K562 (cell line): ENCODE results near the gene TCP10L. TPM values are rescaled to one million over a fixed set of nuclear protein-coding genes. Genes with fewer than 3 reads are reported as not detected.
A peak's percentile ranks its signal among the peaks of the same experiment; 100 is the strongest.

Experiments used
- ATAC-seq: fragments of 200-7000 bp; cut with Tn5 transposase; 3 replicates; pipeline ENCODE4 v1.9.1; 2020; ENCODE audit warnings: moderate library complexity
- BruUV-seq: library from RNA; stranded (reverse); fragments of 400-500 nt; replicated peaks from 2 replicates; lab custom pipeline; 2021; lab: Mats Ljungman, UMichigan
- CTCF ChIA-PET: fragments of 300-600 bp; formaldehyde crosslinking; extraction: SDS; loops from one replicate; lab custom pipeline; 2021; ENCODE audit warnings: low intra/inter-chr PET ratio; lab: Yijun Ruan, JAX
- POLR2A ChIA-PET: fragments of 300-600, 350-650 bp; sonication (Branson Sonifier 250); formaldehyde crosslinking; extraction: SDS; loops from one replicate; lab custom pipeline; 2021; ENCODE audit warnings: antibody characterized with exemption, inconsistent platforms; lab: Yijun Ruan, JAX
- DNase-seq, 4 experiments: peaks; one replicate each; pipeline versions ENCODE4 v3.0.0 to v3.0.0-alpha.2; 2011 to 2018; ENCODE audit warnings: low spot score in 3 of 4, mixed read lengths in 3 of 4; ENCODE audit errors: extremely low read depth in 1 of 4
- FAIRE-seq: peaks from 2 replicates; lab custom pipeline; 2011; peaks lifted over from hg19 to GRCh38; lab: Jason Lieb, UNC
- H2AFZ ChIP-seq: 2 replicates; pipeline ENCODE4 v1.6.0; 2011; ENCODE audit warnings: low read depth, low read length, control low read depth, inconsistent platforms
- H3K27ac ChIP-seq: fragments of 200-600 bp; 3 replicates; pipeline ENCODE4 v1.8.0; 2011; ENCODE audit warnings: low read depth, mild to moderate bottlenecking, control low read depth, inconsistent platforms, low read length, moderate library complexity, mixed read lengths; ENCODE audit errors: extremely low read depth
- H3K27me3 ChIP-seq, 2 experiments: fragments of 300-600 bp in 1 of 2; 2 replicates in 1 of 2; 3 replicates in 1 of 2; pipeline versions ENCODE4 v1.6.0 to v1.8.0; 2011; ENCODE audit warnings: inconsistent platforms in 2 of 2, low read length in 2 of 2, mild to moderate bottlenecking in 1 of 2, mixed read lengths in 1 of 2, moderate library complexity in 1 of 2; ENCODE audit not compliant: control insufficient read depth in 2 of 2, insufficient read depth in 2 of 2
- H3K36me3 ChIP-seq: fragments of 300-600 bp; 3 replicates; pipeline ENCODE4 v1.8.0; 2011; ENCODE audit warnings: mild to moderate bottlenecking, low read length, inconsistent platforms; ENCODE audit not compliant: control insufficient read depth, insufficient read depth
- H3K4me1 ChIP-seq, 2 experiments: fragments of 200-600 bp in 1 of 2; replicated peaks in 1 of 2; 2 replicates in 1 of 2; 3 replicates in 1 of 2; pipeline versions ENCODE4 v1.5.1 to v1.8.0; 2011; ENCODE audit warnings: inconsistent platforms in 2 of 2, low read length in 2 of 2, mild to moderate bottlenecking in 1 of 2, mixed read lengths in 1 of 2, moderate library complexity in 1 of 2; ENCODE audit not compliant: control insufficient read depth in 2 of 2, insufficient read depth in 2 of 2
- H3K4me2 ChIP-seq: 2 replicates; pipeline ENCODE4 v1.6.1; 2011; ENCODE audit warnings: low read length, control low read depth, inconsistent platforms, mixed read lengths; ENCODE audit not compliant: insufficient read depth
- H3K4me3 ChIP-seq: fragments of 200-600 bp; sonication (generic), shearing (Covaris generic); 2 replicates; pipeline ENCODE4 v1.5.1; 2016; ENCODE audit warnings: control low read depth, inconsistent platforms
- H3K79me2 ChIP-seq: fragments of 200-600 bp; 3 replicates; pipeline ENCODE4 v1.8.0; 2011; ENCODE audit warnings: low read length, inconsistent platforms; ENCODE audit not compliant: control insufficient read depth, insufficient read depth
- H3K9ac ChIP-seq, 2 experiments: 2 replicates each; pipeline versions ENCODE4 v1.6.0 to v1.6.1; 2011; ENCODE audit warnings: low read depth in 2 of 2, low read length in 2 of 2, control low read depth in 1 of 2, inconsistent platforms in 1 of 2, mild to moderate bottlenecking in 1 of 2, mixed read lengths in 1 of 2; ENCODE audit not compliant: insufficient read depth in 1 of 2
- H3K9me1 ChIP-seq: one replicate; pipeline ENCODE4 v1.6.0; 2011; ENCODE audit warnings: inconsistent platforms, mild to moderate bottlenecking, low read length, moderate library complexity; ENCODE audit not compliant: control insufficient read depth, insufficient read depth
- H3K9me3 ChIP-seq: replicated peaks from 2 replicates; pipeline ENCODE4 v1.5.1; 2011; ENCODE audit warnings: low read depth, low read length, inconsistent platforms; ENCODE audit not compliant: control insufficient read depth, insufficient read depth
- H4K20me1 ChIP-seq: replicated peaks from 2 replicates; pipeline ENCODE4 v1.6.1; 2011; ENCODE audit warnings: low read length, inconsistent platforms, mixed read lengths; ENCODE audit not compliant: control insufficient read depth, insufficient read depth
- ATF7 ChIP-seq: fragments of 450-650 bp; IDR thresholded peaks from 2 replicates; pipeline ENCODE4 v1.7.1; 2014; ENCODE audit warnings: mild to moderate bottlenecking, moderate library complexity
- HDAC8 ChIP-seq: fragments of 450-650 bp; IDR thresholded peaks from 2 replicates; pipeline ENCODE4 v1.6.1; 2016; ENCODE audit warnings: mild to moderate bottlenecking, missing genetic modification characterization, moderate library complexity, missing compliant biosample characterization
- PTRF ChIP-seq: fragments of 450-650 bp; IDR thresholded peaks from 2 replicates; pipeline ENCODE4 v1.6.1; 2016; ENCODE audit warnings: mild to moderate bottlenecking, missing genetic modification characterization, missing compliant biosample characterization
- RFX5 ChIP-seq: IDR thresholded peaks from 2 replicates; pipeline ENCODE4 v1.6.1; 2011; ENCODE audit warnings: low read depth, mild to moderate bottlenecking, improper control_type of control experiment, low read length
- SNIP1 ChIP-seq: fragments of 450-650 bp; IDR thresholded peaks from 2 replicates; pipeline ENCODE4 v1.7.1; 2017; ENCODE audit warnings: low read depth, mild to moderate bottlenecking
- ZNF146 ChIP-seq: IDR thresholded peaks from one replicate; pipeline ENCODE4 v1.6.1; 2018; ENCODE audit warnings: missing compliant biosample characterization; ENCODE audit not compliant: unreplicated experiment
- ZNF507 ChIP-seq: conservative IDR thresholded peaks from 2 replicates; pipeline ENCODE4 v1.6.1; 2017; ENCODE audit warnings: missing genetic modification characterization, missing compliant biosample characterization
- WGBS: fragments of 100-300 bp; shearing (Covaris generic); methylation state at CpG from one replicate; pipeline ENCODE4 v1.1.6; 2016; ENCODE audit warnings: low coverage, mixed read lengths; ENCODE audit not compliant: insufficient coverage; ENCODE audit errors: missing lambda C conversion rate; 5-methylcytosine and 5-hydroxymethylcytosine counted together
- in situ Hi-C: fragments of 300-500 bp; cut with MboI; formaldehyde crosslinking; loops from 4 replicates; pipeline ENCODE4 v1.15.0; 2018; ENCODE audit warnings: inconsistent platforms, mixed read lengths
- intact Hi-C: fragments of 100-400 bp; cut with micrococcal nuclease; formaldehyde crosslinking; loops from 2 replicates; pipeline ENCODE4 v1.14.2; 2022
- polyA plus RNA-seq, 8 experiments: library from polyadenylated mRNA; depleted of rRNA in 4 of 8; stranded (reverse) in 5 of 8; unstranded in 3 of 8; fragments of >200 nt; fragmentation: Nextera tagmentation in 2 of 8; fragmentation: Illumina TruSeq in 1 of 8; extraction: Ambion mirVana in 2 of 8; extraction: Trizol in 1 of 8; gene quantifications; 2 replicates each; pipeline versions ENCODE4 v1.2.1 to v1.2.3, GENCODE V29; 2011 to 2014; ENCODE audit warnings: inconsistent platforms in 1 of 8, missing spikeins in 1 of 8
- total RNA-seq, 7 experiments: library from RNA; depleted of rRNA in 6 of 7; stranded (reverse); fragments of >200 nt in 6 of 7; fragmentation: Illumina TruSeq in 2 of 7; extraction: Trizol in 2 of 7; gene quantifications; 2 replicates each; pipeline versions ENCODE4 v1.2.1 to v1.2.3, GENCODE V29; 2011 to 2021; ENCODE audit warnings: low replicate concordance in 1 of 7
- TF ChIP-seq, protein P1 (sequence below), 2 experiments: fragments of 450-650 bp; IDR thresholded peaks; 2 replicates each; pipeline ENCODE4 v1.6.1; 2016; ENCODE audit warnings: mild to moderate bottlenecking in 2 of 2, borderline replicate concordance in 1 of 2, low read depth in 1 of 2, moderate library complexity in 1 of 2
- TF ChIP-seq, protein P2 (sequence below): fragments of 450-650 bp; formaldehyde crosslinking; conservative IDR thresholded peaks from 2 replicates; pipeline ENCODE4 v1.4.0; 2022; ENCODE audit warnings: mild to moderate bottlenecking, missing genetic modification characterization

The TCP10L gene
- total and polyA plus RNA-seq, 9 of the 15 experiments (the other 6 are each of a cell fraction or from before 2014, with no cell fraction given) = 0.34 to 0.91 (median 0.56) TPM; not detected in 2

DNA sequence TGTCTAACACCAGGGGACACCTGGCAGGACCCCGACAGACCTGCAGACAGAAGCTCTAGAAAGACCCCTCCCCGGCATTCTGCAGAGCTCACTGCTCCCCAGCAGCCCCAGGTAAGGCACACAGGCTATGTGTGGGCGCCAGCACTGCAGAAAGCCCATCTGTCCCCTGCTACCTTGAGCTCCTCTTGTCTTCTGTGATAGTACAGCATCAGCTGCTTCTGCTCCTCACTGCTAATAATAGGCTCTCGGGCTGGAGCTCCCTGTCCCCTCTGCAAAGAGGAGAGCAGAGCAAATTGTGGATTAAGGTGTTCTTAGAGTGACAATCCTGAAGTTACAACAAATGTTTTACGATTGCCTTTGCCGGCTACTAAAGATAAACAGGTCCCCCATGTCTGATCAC lies 16.8 kb upstream of the TCP10L start:
- CTCF ChIA-PET = interaction anchor here (0.6 to 1.1 kb wide), 2 partner anchors 43 to 199 kb away, joined by 3 to 4 read pairs; no protein-coding TSS in a partner anchor
- no peaks in the 10 kb centered on the region for H3K9me3 ChIP-seq
- intact Hi-C loops = no loop called here
- H3K79me2 ChIP-seq = no peaks in the 10 kb centered on the region
- no TSS peak for BruUV-seq
- no peaks in the 10 kb centered on the region for H4K20me1 ChIP-seq
- no peak overlapping the region for H2AFZ ChIP-seq
- POLR2A ChIA-PET = interaction anchor here (0.9 to 2.2 kb wide), 4 partner anchors 10 to 15 kb away, joined by 3 to 13 read pairs (median 6); partner anchors contain the start of gene CFAP298
- no peak for TF ChIP-seq PTRF (tag)
- TF ChIP-seq ATF7 = no peak
- no peak for TF ChIP-seq RFX5
- TF ChIP-seq, protein P1, sequence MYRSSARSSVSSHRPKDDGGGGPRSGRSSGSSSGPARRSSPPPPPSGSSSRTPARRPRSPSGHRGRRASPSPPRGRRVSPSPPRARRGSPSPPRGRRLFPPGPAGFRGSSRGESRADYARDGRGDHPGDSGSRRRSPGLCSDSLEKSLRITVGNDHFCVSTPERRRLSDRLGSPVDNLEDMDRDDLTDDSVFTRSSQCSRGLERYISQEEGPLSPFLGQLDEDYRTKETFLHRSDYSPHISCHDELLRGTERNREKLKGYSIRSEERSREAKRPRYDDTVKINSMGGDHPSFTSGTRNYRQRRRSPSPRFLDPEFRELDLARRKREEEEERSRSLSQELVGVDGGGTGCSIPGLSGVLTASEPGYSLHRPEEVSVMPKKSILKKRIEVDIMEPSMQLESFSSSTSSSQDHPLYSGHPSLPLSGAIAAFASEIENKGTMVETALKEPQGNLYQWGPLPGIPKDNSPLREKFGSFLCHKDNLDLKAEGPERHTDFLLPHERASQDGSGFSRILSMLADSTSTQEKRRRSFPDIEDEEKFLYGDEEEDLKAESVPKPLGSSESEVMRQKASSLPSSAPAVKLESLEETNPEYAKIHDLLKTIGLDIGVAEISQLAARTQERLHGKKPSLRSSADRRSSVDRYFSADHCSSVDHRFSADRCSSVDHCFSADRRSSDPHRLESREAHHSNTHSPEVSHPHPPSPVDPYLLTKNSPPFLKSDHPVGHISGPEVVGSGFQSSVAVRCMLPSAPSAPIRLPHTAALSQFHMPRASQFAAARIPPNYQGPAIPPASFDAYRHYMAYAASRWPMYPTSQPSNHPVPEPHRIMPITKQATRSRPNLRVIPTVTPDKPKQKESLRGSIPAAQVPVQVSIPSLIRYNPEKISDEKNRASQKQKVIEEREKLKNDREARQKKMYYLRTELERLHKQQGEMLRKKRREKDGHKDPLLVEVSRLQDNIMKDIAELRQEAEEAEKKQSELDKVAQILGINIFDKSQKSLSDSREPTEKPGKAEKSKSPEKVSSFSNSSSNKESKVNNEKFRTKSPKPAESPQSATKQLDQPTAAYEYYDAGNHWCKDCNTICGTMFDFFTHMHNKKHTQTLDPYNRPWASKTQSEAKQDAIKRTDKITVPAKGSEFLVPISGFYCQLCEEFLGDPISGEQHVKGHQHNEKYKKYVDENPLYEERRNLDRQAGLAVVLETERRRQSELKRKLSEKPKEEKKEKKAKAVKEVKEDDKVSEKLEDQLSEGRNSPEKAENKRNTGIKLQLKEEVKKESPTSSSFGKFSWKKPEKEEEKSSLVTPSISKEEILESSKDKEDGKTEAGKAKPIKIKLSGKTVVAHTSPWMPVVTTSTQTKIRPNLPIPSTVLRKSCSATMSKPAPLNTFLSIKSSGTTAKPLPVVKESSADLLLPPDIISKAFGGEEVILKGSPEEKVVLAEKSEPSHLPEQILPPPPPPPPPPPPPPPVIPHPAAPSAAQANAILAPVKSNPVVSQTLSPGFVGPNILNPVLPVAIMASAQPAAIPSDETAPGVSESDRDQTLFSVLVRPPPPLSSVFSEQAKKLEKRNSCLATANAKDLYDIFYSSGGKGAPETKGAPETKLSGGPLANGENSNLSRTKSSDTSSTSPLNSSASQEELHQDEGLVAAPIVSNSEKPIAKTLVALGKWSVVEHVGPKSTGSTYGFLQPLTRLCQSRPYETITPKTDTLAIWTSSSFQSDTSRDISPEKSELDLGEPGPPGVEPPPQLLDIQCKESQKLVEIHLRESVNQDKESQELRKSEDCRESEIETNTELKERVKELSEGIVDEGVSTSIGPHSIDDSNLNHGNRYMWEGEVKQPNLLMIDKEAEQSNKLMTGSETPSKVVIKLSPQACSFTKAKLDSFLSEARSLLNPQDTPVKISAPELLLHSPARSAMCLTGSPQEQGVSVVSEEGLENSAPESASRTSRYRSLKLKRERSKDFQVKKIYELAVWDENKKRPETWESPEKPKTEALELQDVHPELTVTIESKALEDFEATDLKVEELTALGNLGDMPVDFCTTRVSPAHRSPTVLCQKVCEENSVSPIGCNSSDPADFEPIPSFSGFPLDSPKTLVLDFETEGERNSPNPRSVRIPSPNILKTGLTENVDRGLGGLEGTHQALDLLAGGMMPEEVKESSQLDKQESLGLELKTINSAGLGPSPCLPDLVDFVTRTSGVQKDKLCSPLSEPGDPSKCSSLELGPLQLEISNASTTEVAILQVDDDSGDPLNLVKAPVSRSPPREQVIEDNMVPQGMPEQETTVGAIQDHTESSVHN (IDR thresholded peaks at IDR 0.05; ENCODE audit: borderline replicate concordance in 1 of 2, low read depth in 1 of 2) = no peak
- TF ChIP-seq, protein P2, sequence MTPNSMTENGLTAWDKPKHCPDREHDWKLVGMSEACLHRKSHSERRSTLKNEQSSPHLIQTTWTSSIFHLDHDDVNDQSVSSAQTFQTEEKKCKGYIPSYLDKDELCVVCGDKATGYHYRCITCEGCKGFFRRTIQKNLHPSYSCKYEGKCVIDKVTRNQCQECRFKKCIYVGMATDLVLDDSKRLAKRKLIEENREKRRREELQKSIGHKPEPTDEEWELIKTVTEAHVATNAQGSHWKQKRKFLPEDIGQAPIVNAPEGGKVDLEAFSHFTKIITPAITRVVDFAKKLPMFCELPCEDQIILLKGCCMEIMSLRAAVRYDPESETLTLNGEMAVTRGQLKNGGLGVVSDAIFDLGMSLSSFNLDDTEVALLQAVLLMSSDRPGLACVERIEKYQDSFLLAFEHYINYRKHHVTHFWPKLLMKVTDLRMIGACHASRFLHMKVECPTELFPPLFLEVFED = no peak
- TF ChIP-seq SNIP1 = no peak
- TF ChIP-seq HDAC8 (tag) = no peak
- no peak for TF ChIP-seq ZNF507 (tag)
- TF ChIP-seq ZNF146 (CRISPR knock-in tag) = no peak
- FAIRE-seq (no peak), DNase-seq (no peak), ATAC-seq (no peak)
- peaks cover 3 to 6% of the 10 kb centered on the region in 2 experiments; a peak in 3 of 5 replicates for H3K4me1 ChIP-seq
- H3K4me3 ChIP-seq = no peak overlapping the region
- no peaks in the 10 kb centered on the region for H3K9me1 ChIP-seq
- H3K27me3 ChIP-seq = no peaks in the 10 kb centered on the region
- H3K36me3 ChIP-seq = peaks cover 79% of the 10 kb centered on the region
- 90% methylated on average over 6 of the region's 6 CpGs for WGBS
- in situ Hi-C loops = loop anchor here (5.0 kb wide), 1 partner anchor 200 kb away; no protein-coding TSS in a partner anchor
- H3K4me2 ChIP-seq = no peak overlapping the region
- peak overlapping the region in 1 of 2 experiments; percentile 32; a peak in 1 of 4 replicates for H3K9ac ChIP-seq
- no peak overlapping the region for H3K27ac ChIP-seq
